ENCODE measurements around the gene CRACR2A. TPM values are rescaled to one million over a fixed set of nuclear protein-coding genes. Genes with fewer than 3 reads are reported as not detected.

CRACR2A gene
- total and polyA plus RNA-seq, 10 of the 15 experiments (the other 5 are each of a cell fraction or from before 2014, with no cell fraction given): 2.1 to 18.0 (median 13.2) TPM

GRCh38 chr12:3647504-3647903, 105.4 kb downstream of the CRACR2A start:
- no peaks in the 10 kb centered on the region for H4K20me1 ChIP-seq (ENCODE audit: control insufficient read depth, insufficient read depth)

More at GRCh38 chr12:3647504-3647903, 105.4 kb downstream of the CRACR2A start:
- Histone ChIP-seq H3K27ac (ENCODE audit: control insufficient read depth, insufficient read depth) (no peak overlapping the region), H3K79me2 (ENCODE audit: control insufficient read depth, insufficient read depth, low read length) (no peaks in the 10 kb centered on the region), H3K27me3 (replicated peaks in 1 of 2; ENCODE audit: control insufficient read depth in 2 of 2, insufficient read depth in 2 of 2, low read length in 1 of 2) (no peaks in the 10 kb centered on the region), H3K4me3 (no peak overlapping the region), H3K4me1 (ENCODE audit: control insufficient read depth, insufficient read depth, low read length) (no peaks in the 10 kb centered on the region), H3K9me3 (replicated peaks; ENCODE audit: control insufficient read depth, insufficient read depth, low read length) (no peaks in the 10 kb centered on the region), H3K9ac (ENCODE audit: control insufficient read depth, insufficient read depth, low read length) (no peak overlapping the region), H2AFZ (ENCODE audit: control insufficient read depth, low read depth, low read length) (no peak overlapping the region), H3K4me2 (ENCODE audit: control insufficient read depth, insufficient read depth) (no peak overlapping the region), H3K36me3 (ENCODE audit: control insufficient read depth in 2 of 2, insufficient read depth in 2 of 2, low read length in 1 of 2) (peaks cover 3 to 5% of the 10 kb centered on the region in 2 experiments)
- intact Hi-C loops (cut with micrococcal nuclease; ENCODE audit: unreplicated experiment): no loop called here
- ChIA-PET SMC1A (ENCODE audit: uncharacterized antibody, unreplicated experiment) (no interaction called here), RAD21 (ENCODE audit: unreplicated experiment) (no interaction called here), CTCF (interaction anchor here (1.0 to 1.1 kb wide), 2 partner anchors 156 to 348 kb away, joined by 3 read pairs; no protein-coding TSS in a partner anchor), POLR2A (no interaction called here)
- ATAC-seq: no peak
- TF ChIP-seq CREB1 (IDR thresholded peaks at IDR 0.05; ENCODE audit: low read depth) (no peak), ZBTB40 (IDR thresholded peaks at IDR 0.05; ENCODE audit: borderline replicate concordance) (no peak), IRF4 (IDR thresholded peaks at IDR 0.05; ENCODE audit: low read depth, low read length) (no peak), ZNF274 (IDR thresholded peaks at IDR 0.05; ENCODE audit: insufficient read depth, insufficient read length) (no peak), ZSCAN29 (IDR thresholded peaks at IDR 0.05) (no peak)
- FAIRE-seq: no peak
- DNase-seq (ENCODE audit: low read depth, low spot score): no peak
- in situ Hi-C loops (cut with MboI): no loop called here
- 81% methylated on average over 5 of the region's 5 CpGs for WGBS (ENCODE audit: insufficient coverage, insufficient replicate concordance, low lambda C conversion rate, missing lambda C conversion rate)
- BruUV-seq (replicated peaks): no TSS peak

All from GM12878 (cell line).